Measurements from ENCODE around the gene WDSUB1. TPM values are rescaled to one million over a fixed set of nuclear protein-coding genes. Genes with fewer than 3 reads are reported as not detected.

The WDSUB1 gene
- total and polyA plus RNA-seq, 2 donors: 8.3 to 17.6 TPM

GRCh38 chr2:159283529-159283928 lies 3.0 kb downstream of the WDSUB1 start:
- Histone ChIP-seq H3K4me3 (ENCODE audit: low read depth, low read length) (no peak overlapping the region), H3K4me1 (ENCODE audit: insufficient read depth) (no peaks in the 10 kb centered on the region), H3K27ac (ENCODE audit: low read depth) (no peak overlapping the region), H3K36me3 (ENCODE audit: insufficient read depth) (peaks cover under 1% of the 10 kb centered on the region)
- no peak for DNase-seq (ENCODE audit: extremely low spot score)
- 85% methylated on average over 6 of the region's 6 CpGs for WGBS

- 98% methylated on average over 6 of the region's 6 CpGs for WGBS
- H3K27ac ChIP-seq (ENCODE audit: low read depth): no peak overlapping the region
- H3K4me3 ChIP-seq (ENCODE audit: low read depth, low read length): no peak overlapping the region
- H3K4me1 ChIP-seq (ENCODE audit: insufficient read depth): no peaks in the 10 kb centered on the region
- peaks cover 1% of the 10 kb centered on the region for H3K36me3 ChIP-seq (ENCODE audit: insufficient read depth)
- DNase-seq (ENCODE audit: extremely low spot score): no peak
Measured at GRCh38 chr2:159281002-159281401, 5.5 kb downstream of the WDSUB1 start.

DNA sequence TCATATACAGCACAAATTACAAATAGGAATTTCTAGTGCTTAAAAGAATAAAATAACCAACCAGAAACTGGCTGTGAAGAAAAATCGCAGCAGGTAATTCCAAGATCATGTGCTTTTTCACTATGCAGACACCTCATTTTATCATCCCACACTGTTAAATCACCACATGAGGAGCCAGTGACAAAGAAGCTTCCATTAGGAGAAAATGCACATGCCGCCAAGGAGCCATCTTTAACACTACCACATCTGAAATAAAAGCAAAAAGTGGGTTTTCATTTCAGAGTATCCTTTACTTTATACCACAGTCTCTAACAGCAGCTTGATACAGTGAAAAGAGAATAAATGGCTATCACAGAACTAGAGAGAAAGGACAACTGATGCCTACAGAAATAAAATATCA lies 6.8 kb downstream of the WDSUB1 start:
- H3K36me3 ChIP-seq (ENCODE audit: insufficient read depth): peaks cover 1% of the 10 kb centered on the region
- no peak for DNase-seq (ENCODE audit: extremely low spot score)
- 98% methylated on average over 2 of the region's 2 CpGs for WGBS
- H3K27ac ChIP-seq (ENCODE audit: low read depth): no peak overlapping the region
- H3K4me1 ChIP-seq (ENCODE audit: insufficient read depth): no peaks in the 10 kb centered on the region
- H3K4me3 ChIP-seq (ENCODE audit: low read depth, low read length): no peak overlapping the region

DNA sequence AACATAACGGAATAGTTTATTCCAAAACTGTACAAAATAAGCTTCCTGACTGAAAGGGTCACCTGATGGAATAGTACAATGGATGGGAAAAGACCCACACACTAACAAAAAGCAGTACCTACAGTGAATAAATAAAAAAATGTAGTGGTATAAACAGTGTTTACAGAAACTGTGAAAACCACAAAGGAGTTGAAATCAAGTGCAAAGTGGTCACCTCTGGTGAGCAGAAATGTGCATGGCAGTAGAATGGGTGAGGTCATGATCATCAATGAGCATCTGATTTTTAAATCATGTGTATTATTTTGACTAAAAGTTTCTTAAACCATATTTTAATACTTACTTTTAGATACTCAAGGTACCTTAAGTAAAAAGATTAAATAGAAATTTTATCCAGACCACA lies 11.4 kb downstream of the WDSUB1 start:
- WGBS: 94% methylated on average over 1 of the region's 1 CpG
- Histone ChIP-seq H3K27ac (ENCODE audit: low read depth) (no peak overlapping the region), H3K36me3 (ENCODE audit: insufficient read depth) (peaks cover 1% of the 10 kb centered on the region), H3K4me1 (ENCODE audit: insufficient read depth) (no peaks in the 10 kb centered on the region), H3K4me3 (ENCODE audit: low read depth, low read length) (no peak overlapping the region)
- DNase-seq (ENCODE audit: extremely low spot score): no peak

DNA sequence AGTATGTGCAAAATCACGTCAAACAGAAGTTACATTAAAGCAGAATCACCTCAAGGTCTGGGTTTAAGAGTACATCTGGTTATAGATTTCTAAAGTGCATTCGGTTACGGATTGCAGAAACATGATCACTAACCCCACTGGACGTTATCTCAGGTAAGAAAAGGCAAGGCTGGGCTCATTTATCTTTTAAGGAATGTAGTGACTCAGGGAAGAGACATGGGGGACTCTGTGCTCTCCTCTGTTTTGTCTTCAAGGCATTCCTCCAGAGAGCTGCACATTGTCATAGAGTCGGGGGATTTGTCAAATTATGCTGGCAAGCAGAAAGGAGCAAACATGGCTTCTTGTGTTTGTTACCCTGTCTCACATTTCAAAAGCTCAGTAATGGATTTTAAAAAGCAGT lies 14.3 kb downstream of the WDSUB1 start:
- H3K4me3 ChIP-seq (ENCODE audit: low read depth, low read length): no peak overlapping the region
- WGBS: 82% methylated on average over 5 of the region's 5 CpGs
- no peaks in the 10 kb centered on the region for H3K36me3 ChIP-seq (ENCODE audit: insufficient read depth)
- DNase-seq (ENCODE audit: extremely low spot score): no peak
- no peak overlapping the region for H3K27ac ChIP-seq (ENCODE audit: low read depth)
- H3K4me1 ChIP-seq (ENCODE audit: insufficient read depth): no peaks in the 10 kb centered on the region

- 98% methylated on average over 4 of the region's 4 CpGs for WGBS
- Histone ChIP-seq H3K4me3 (ENCODE audit: low read depth, low read length) (no peak overlapping the region), H3K4me1 (ENCODE audit: insufficient read depth) (no peaks in the 10 kb centered on the region), H3K27ac (ENCODE audit: low read depth) (no peak overlapping the region), H3K36me3 (ENCODE audit: insufficient read depth) (no peaks in the 10 kb centered on the region)
- no peak for DNase-seq (ENCODE audit: extremely low spot score)
Measured at GRCh38 chr2:159270744-159271379, 15.6 kb downstream of the WDSUB1 start.

DNA sequence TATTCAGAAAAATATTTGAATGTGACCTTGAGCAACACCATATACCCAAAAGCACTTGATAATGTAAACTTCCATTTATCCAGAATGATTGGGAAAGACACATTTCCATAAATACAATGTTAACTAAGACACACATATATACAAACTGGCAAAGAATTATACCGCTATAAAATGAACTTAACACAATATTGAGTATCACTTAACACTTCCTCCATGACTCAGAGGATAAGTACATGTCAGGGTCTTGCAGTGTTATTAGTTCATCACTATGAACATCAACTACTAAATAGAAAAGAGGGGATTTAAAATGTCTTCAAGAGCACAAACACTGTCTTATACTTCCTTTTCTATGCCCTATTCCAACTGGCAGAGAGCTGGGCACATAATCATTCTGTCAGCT lies 18.6 kb downstream of the WDSUB1 start:
- H3K4me3 ChIP-seq (ENCODE audit: low read depth, low read length): no peak overlapping the region
- H3K27ac ChIP-seq (ENCODE audit: low read depth): no peak overlapping the region
- no peaks in the 10 kb centered on the region for H3K36me3 ChIP-seq (ENCODE audit: insufficient read depth)
- DNase-seq (ENCODE audit: extremely low spot score): no peak
- 73% methylated on average over 1 of the region's 1 CpG for WGBS
- no peaks in the 10 kb centered on the region for H3K4me1 ChIP-seq (ENCODE audit: insufficient read depth)

- WGBS: 98% methylated on average over 3 of the region's 3 CpGs
- H3K36me3 ChIP-seq (ENCODE audit: insufficient read depth): no peaks in the 10 kb centered on the region
- H3K27ac ChIP-seq (ENCODE audit: low read depth): no peak overlapping the region
- no peak for DNase-seq (ENCODE audit: extremely low spot score)
- no peaks in the 10 kb centered on the region for H3K4me1 ChIP-seq (ENCODE audit: insufficient read depth)
- no peak overlapping the region for H3K4me3 ChIP-seq (ENCODE audit: low read depth, low read length)
Measured at GRCh38 chr2:159266554-159266953, 19.9 kb downstream of the WDSUB1 start.

GRCh38 chr2:159265171-159265576 lies 21.3 kb downstream of the WDSUB1 start:
- Histone ChIP-seq H3K4me3 (ENCODE audit: low read depth, low read length) (no peak overlapping the region), H3K4me1 (ENCODE audit: insufficient read depth) (no peaks in the 10 kb centered on the region), H3K36me3 (ENCODE audit: insufficient read depth) (no peaks in the 10 kb centered on the region), H3K27ac (ENCODE audit: low read depth) (no peak overlapping the region)
- WGBS: 77% methylated on average over 1 of the region's 1 CpG
- DNase-seq (ENCODE audit: extremely low spot score): no peak

DNA sequence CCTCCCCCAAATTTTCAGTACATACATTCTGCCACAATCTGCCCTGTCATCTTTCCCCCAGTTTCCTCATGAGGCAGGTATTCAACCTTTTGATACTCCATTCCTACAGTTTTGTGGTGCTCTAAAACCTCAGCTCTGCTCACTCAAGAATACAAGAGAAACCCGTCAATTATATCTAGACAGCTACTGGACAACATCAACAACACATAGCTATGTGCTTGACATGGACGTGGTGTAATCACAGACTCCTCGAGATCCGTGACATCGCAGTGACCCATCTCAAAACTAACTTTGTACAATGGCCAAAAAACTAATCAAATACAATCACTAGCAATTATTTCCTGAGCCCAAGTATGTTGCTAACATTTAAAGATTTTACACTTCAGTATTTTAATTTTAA lies 23.6 kb downstream of the WDSUB1 start:
- H3K4me3 ChIP-seq (ENCODE audit: low read depth, low read length): no peak overlapping the region
- no peaks in the 10 kb centered on the region for H3K4me1 ChIP-seq (ENCODE audit: insufficient read depth)
- H3K36me3 ChIP-seq (ENCODE audit: insufficient read depth): peaks cover 1% of the 10 kb centered on the region
- DNase-seq (ENCODE audit: extremely low spot score): no peak
- no peak overlapping the region for H3K27ac ChIP-seq (ENCODE audit: low read depth)
- WGBS: 88% methylated on average over 5 of the region's 5 CpGs

DNA sequence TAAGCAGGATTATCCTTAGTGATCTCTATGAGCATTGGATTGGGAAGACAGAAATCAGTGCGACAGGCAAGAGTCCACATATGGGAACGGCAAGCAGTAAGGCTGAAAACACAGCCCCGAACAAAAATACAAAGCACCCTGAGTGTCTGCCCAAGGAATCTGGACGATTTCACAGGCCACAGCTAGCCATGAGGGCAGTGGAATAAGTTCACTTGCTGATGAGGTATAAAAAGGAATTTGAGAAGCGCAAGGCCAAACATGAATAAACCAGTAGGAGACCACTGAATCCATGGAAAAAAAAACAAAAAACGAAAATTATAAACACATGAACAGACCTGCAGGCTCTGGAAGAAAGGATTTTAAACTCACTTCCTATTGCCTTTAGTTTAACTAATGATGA lies 24.3 kb downstream of the WDSUB1 start:
- Histone ChIP-seq H3K36me3 (ENCODE audit: insufficient read depth) (peaks cover 1% of the 10 kb centered on the region), H3K4me3 (ENCODE audit: low read depth, low read length) (no peak overlapping the region), H3K4me1 (ENCODE audit: insufficient read depth) (no peaks in the 10 kb centered on the region), H3K27ac (ENCODE audit: low read depth) (no peak overlapping the region)
- DNase-seq (ENCODE audit: extremely low spot score): no peak
- 83% methylated on average over 6 of the region's 6 CpGs for WGBS

GRCh38 chr2:159256159-159256558 lies 30.3 kb downstream of the WDSUB1 start:
- DNase-seq (ENCODE audit: extremely low spot score): no peak
- Histone ChIP-seq H3K36me3 (ENCODE audit: insufficient read depth) (peaks cover 1% of the 10 kb centered on the region), H3K4me1 (ENCODE audit: insufficient read depth) (no peaks in the 10 kb centered on the region), H3K27ac (ENCODE audit: low read depth) (no peak overlapping the region), H3K4me3 (ENCODE audit: low read depth, low read length) (no peak overlapping the region)
- 50% methylated on average over 2 of the region's 2 CpGs for WGBS

DNA sequence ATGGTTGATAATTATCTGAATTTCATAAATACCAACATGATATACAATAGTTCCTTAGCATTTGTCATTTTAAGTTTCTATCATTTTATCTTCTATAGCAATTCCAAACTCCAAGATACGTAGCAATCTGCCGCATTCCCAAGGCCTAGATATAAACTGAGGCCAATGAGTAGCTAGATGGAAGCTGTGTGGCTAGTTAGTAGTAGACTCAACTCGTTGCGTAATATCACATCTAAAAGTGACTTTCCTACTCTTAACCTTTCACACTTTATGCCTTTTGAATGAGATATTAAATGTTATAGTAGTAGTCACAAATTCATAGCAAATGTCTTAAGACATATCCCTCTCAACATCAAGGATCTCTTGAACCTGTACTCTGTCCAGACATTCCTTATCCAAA lies 33.6 kb downstream of the WDSUB1 start:
- 99% methylated on average over 4 of the region's 4 CpGs for whole genome bisulfite sequencing
- no peaks in the 10 kb centered on the region for H3K4me1 ChIP-seq (ENCODE audit: insufficient read depth)
- no peaks in the 10 kb centered on the region for H3K36me3 ChIP-seq (ENCODE audit: insufficient read depth)
- no peak overlapping the region for H3K27ac ChIP-seq (ENCODE audit: low read depth)
- no peak overlapping the region for H3K4me3 ChIP-seq (ENCODE audit: low read depth, low read length)
- DNase-seq (ENCODE audit: extremely low spot score): no peak

DNA sequence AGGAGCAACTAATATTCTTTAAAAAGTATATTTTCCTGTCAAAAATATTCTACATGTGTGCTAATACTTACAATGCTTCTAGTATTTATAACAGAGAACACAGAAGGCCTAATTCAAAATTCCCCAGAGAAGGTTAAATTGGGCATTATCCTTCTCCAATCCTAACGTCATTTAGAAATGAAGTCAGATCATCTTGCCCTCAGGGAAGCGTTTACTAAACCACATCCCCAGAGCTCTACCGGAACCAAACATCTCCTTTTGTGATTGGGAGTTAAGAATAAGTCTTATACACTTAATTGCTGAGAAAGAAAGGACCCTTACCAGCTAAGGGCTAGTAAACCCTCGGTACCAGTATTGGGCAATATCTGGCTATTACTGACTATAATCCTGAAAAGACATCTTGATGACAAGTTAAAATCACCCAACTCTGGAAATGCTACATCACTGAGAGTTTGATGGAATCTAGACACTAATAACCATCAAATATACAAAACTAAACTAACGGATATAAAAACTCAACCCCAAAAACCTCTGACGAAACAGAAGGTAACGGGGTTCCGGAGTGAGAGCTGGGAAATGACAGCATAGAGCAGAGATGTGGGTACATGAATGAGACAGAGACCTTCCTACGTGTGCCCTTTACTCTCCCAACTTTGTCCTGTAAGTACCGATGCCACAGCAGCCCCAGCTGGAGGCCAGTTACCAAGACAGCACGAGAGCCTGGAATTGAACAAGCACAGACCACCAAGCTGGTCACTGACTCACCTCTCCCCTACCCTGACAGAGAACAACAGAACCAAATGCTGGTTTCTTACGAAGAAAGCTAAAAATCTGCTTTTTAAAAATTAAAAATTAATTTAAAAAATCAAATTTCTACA lies 35.0 kb downstream of the WDSUB1 start:
- H3K27ac ChIP-seq (ENCODE audit: low read depth): no peak overlapping the region
- no peaks in the 10 kb centered on the region for H3K36me3 ChIP-seq (ENCODE audit: insufficient read depth)
- WGBS: 87% methylated on average over 12 of the region's 12 CpGs
- H3K4me1 ChIP-seq (ENCODE audit: insufficient read depth): no peaks in the 10 kb centered on the region
- DNase-seq (ENCODE audit: extremely low spot score): no peak
- H3K4me3 ChIP-seq (ENCODE audit: low read depth, low read length): no peak overlapping the region
